Erythroblast (primary cell): ENCODE measurements around the gene USF2.
"Not testable (repeated sequence)": the region's sequence is repeated elsewhere in the genome, so short reads cannot be mapped to it uniquely, and the experiment has no call there.

ENCODE experiments used
- DNase-seq, 2 experiments: peaks; one replicate each; lab custom pipeline; 2025; lab: John Stamatoyannopoulos, UW
- GATA1 ChIP-seq: IDR thresholded peaks from 2 replicates; pipeline ENCODE4 v1.6.1; 2011; ENCODE audit warnings: low read depth, mild to moderate bottlenecking, control low read depth, low read length, moderate library complexity
- POLR2A ChIP-seq: IDR thresholded peaks from 2 replicates; pipeline ENCODE4 v1.6.1; 2011; ENCODE audit warnings: mild to moderate bottlenecking, low read length

The USF2 gene

GRCh38 chr19:35276706-35277281 is 8.0 kb downstream of the USF2 start:
- TF ChIP-seq GATA1, result no peak
- TF ChIP-seq POLR2A, result no peak
- no peak for DNase-seq

GRCh38 chr19:35278578-35279284 is 10.0 kb downstream of the USF2 start:
- DNase-seq, result no peak
- no peak for TF ChIP-seq POLR2A
- no peak for TF ChIP-seq GATA1

- TF ChIP-seq GATA1, result no peak
- TF ChIP-seq POLR2A, result no peak
- no peak for DNase-seq
These were observed 10.6 kb downstream of the USF2 start for GRCh38 chr19:35279374-35279773.

GRCh38 chr19:35279985-35280821 is 11.4 kb downstream of the USF2 start:
- DNase-seq, result no peak
- TF ChIP-seq POLR2A, result no peak

- TF ChIP-seq GATA1 (no peak), POLR2A (no peak)
- DNase-seq, result no peak
These were observed 12.5 kb downstream of the USF2 start for GRCh38 chr19:35281303-35281702.

GRCh38 chr19:35284153-35285094 is 15.7 kb downstream of the USF2 start:
- no peak for TF ChIP-seq GATA1
- TF ChIP-seq POLR2A, result no peak

GRCh38 chr19:35285095-35285449 is 16.3 kb downstream of the USF2 start:
- no peak for DNase-seq
- TF ChIP-seq POLR2A, result no peak

More at GRCh38 chr19:35284153-35285094, 15.7 kb downstream of the USF2 start:
- DNase-seq, result no peak

GRCh38 chr19:35285465-35285864 is 16.7 kb downstream of the USF2 start:
- not testable (repeated sequence) for DNase-seq

GRCh38 chr19:35286101-35286500 is 17.3 kb downstream of the USF2 start:
- DNase-seq, result not testable (repeated sequence)

- TF ChIP-seq POLR2A, result no peak
- TF ChIP-seq GATA1, result no peak
- no peak for DNase-seq
These were observed 19.0 kb downstream of the USF2 start for GRCh38 chr19:35287713-35288112.

- DNase-seq, result no peak
- TF ChIP-seq GATA1 (no peak), POLR2A (no peak)
These were observed 19.6 kb downstream of the USF2 start for GRCh38 chr19:35288331-35288730.

- no peak for DNase-seq
- TF ChIP-seq POLR2A (no peak), GATA1 (no peak)
These were observed 20.1 kb downstream of the USF2 start for GRCh38 chr19:35288906-35289305.

- TF ChIP-seq GATA1 (no peak), POLR2A (no peak)
- DNase-seq, result no peak
These were observed 21.8 kb downstream of the USF2 start for GRCh38 chr19:35290381-35291127.
